Cerebellar cortex (tissue), 1 donor: Measurements from ENCODE around the gene MYH15.
"Not testable (repeated sequence)": the region's sequence is repeated elsewhere in the genome, so short reads cannot be mapped to it uniquely, and the experiment has no call there.

Source experiments
- DNase-seq: peaks from one replicate; pipeline ENCODE4 v3.0.0-alpha.2; 2015; ENCODE audit warnings: low spot score

The MYH15 gene

DNA sequence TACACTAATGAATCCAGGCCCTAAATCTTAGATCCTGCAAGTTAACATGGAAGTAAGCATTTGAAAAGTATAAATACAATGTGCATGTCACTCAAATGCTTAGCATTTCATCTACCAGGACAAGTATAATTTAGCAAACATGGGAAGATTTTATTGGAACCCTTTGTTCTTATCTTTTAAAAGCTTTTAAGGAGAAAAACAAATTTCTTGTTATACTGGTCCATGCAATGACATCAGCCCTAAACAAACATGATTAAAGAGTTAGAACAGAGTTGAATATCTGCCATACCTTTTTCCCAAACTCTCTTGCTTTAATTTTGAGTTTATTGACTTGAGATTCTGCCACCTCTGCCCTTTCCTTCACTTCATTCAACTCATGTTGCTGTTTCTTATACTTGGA is 127.1 kb downstream of the MYH15 start:
- DNase-seq: no peak

DNA sequence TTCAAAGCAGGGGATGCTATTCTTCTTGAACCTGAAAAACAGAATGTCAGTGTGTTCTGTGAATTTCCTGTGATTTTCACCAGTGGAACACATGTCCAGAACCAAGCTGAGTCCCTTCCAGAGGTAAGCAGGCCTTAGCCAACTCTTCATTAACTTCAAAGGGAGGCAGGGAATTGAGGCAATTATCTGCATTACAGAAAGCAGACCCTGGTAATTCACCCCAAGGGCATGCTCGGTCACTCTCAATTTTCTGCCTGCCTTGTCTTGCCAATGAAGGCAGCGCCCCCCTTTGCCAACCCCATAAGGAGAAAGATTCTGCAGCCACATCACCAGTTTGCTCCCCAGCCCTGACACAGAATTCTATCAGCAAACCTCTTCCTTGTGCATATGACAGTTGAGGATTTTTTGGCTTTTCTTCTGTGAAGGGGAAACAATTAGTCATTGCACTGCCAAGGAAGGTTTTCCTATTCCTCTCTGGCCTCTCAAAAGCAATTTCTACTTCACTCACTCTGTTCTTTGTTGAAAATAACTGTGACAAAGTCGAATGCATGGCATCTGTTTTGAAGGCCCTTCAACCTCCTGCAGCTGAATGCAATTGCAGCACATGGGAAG is 128.8 kb downstream of the MYH15 start:
- no peak for DNase-seq

DNA sequence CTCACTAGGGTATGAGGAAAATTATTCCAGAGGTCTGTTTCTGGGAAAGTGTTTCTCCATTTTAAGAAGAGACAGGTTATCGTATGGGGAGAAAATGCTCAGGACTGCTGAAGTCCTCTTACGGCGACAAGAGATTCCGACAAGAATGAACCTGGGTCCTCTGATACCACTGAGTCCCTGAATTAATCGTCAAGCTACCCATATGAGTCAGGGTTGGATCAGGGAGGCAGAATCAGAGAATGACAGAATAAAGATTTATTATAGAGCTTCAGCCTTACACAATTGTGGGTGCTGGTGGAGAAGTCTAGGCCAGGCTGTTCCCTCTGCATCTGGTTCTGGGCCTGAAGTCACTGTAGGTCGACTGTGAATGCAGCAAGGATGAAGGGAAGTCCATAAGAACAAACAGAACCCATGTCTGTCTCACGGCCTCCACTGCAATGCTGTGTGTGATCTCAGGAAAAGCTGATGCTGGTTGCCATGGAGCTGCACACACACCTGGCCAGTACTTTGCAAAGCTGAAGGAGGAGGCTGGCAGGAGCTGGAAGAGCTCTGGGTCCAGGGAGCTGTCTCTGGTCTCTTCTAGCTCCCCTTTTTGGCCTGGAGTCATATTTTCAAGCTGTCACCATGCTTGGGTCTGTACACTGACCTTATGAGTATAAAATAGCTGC is 130.1 kb downstream of the MYH15 start:
- no peak for DNase-seq

DNA sequence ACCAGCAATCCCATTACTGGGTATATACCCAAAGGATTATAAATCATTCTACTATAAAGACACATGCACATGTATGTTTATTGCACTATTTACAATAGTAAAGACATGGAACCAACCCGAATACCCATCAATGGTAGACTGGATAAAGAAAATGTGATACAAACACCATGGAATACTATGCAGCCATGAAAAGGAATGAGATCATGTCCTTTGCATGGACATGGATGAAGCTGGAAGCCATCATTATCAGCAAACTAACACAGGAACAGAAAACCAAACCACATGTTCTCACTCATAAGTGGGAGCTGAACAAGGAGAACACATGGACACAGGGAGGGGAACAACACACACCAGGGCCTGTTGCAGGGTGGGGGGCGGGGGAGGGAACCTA is 131.4 kb downstream of the MYH15 start:
- not testable (repeated sequence) for DNase-seq

DNA sequence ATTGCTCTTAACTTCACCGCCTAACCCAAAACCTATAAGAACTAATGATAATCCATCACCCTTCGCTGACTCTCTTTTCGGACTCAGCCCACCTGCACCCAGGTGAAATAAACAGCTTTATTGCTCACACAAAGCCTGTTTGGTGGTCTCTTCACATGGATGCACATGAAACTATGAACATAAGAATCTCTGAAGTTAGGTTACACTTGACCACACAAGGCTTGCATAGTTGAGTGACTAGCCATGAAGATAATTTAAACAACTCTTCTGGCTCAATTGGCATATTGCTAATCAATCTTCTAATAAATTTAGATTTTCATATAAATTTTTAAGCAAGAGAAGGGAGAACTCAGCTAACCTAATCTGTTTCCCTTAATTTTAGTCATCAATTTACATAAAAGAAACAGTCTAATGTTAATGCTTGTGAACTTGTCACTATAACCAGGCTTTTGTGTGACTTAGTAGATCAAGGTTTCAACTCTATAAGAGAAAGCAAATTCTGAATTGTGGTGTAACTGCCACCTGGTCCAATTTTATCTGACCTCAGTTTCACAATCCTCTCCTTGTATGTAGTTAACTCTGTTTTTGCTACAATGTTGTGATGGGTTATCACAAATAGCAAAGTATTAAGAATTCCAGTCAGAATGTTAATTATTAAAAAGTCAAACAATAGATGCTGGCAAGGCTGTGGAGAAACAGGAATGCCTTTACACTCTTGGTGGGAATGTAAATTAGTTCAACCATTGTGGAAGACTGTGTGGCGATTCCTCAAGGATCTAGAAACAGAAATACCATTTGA is 132.0 kb downstream of the MYH15 start:
- no peak for DNase-seq

DNA sequence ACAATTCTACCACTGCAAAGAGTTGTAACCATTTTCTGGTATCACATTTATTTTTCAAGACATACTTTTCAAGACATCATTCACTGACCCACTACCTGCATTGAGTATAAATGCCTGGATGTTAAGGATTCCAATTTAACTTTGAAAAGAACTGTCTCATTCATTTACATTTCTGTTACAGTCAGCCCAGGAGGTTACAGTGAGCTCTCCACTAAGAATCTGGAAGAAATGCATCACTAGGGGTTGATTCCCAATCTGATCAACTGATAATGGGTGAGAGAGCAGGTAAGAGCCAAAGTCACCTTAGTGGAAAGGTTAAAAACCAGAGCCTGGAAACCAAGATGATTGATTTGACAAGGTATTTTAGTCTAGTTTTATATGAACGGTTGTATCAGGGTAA is 133.0 kb downstream of the MYH15 start:
- no peak for DNase-seq

DNA sequence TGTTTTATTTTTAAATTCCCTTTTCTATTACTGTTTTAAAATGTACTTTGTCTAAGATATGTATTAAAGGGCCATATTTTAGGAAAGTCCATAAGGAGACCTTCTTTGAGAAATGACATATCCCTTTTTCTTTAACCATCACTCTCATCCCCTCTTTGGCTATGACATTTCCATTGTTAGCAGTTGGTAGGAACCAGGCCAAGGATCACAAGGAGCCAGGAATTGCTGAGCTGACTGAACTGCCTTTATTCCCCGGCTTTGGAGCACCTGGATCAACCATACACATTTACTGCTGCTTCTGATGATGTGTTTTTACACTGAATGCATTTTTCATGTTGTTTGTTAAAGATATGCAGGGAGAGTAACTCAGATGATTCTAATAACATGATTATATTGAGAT is 134.4 kb downstream of the MYH15 start:
- no peak for DNase-seq

DNA sequence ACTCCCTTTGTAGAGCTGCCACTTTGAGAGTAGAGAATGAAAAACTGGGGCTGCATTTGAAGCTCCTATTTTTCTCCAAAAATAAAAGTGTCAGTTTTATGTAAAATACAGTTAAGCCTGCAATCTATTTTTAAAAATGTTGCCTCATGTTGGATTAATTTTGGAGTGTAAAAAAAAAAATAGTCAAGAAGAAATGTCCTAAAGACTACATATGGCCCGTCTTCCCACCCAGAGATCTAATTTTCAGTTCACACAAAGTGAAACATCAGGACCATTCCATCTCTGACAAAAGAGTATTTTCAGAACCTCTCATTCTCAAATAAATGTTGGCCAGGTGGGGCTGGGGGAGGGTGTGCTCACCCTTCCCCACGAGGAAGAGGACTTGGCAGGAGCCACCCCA is 151.4 kb downstream of the MYH15 start:
- DNase-seq: no peak

DNA sequence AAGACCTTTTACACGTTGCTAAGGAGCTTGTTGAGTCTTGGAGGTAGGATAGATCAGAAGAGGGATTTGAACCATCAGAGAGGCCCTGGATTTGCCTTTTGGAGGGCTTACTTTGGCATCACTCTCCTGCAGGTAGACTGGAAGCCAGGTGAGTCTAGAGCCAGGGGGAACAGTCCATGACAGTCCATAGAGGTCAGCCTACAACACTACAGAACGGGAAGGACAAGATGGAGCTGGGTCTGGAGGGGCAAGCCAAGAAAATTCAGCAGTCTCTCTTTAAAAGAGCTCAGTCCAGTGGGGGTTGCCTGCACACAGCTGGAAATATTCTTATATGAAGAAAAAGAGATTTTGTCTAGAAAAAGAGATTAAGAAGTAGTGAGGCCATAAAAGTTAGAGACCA is 153.4 kb downstream of the MYH15 start:
- DNase-seq: no peak

DNA sequence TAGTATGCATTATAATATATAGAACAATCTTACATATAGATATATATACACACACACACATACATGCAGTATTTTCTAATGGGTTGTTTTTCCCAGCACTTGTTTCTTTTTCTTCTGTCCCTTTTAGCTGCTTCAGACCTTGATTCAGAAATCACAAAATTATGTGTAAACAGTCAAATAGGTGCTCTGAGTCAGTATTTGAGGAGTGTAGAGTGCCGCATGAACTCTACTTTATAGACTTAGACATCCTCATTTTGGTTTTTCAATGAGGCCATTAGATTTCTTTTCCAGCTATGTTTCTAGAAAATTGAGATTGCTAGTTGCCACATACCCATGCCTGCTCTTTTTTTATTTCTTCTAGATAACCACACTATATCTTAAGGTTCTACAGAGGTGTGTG is 155.8 kb downstream of the MYH15 start:
- no peak for DNase-seq

DNA sequence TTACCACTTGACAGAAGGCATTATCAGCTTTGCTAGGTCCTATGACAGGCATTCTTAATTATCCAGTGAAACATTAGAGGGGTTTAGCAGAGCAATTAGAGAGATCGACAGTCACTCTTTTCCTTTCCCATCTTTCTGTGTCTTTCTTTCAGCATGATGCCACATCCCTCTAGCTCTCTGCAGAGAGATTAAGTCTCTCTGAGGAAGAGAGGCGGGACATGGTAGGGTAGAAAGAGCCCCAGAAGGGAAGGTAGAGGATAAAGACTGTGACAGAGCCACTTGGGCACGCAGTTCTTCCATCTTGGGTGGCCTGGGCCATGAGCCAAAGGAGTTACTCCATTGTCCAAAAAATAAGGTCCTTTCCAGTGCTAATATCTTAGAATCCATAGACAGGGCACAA is 158.2 kb downstream of the MYH15 start:
- DNase-seq: no peak

DNA sequence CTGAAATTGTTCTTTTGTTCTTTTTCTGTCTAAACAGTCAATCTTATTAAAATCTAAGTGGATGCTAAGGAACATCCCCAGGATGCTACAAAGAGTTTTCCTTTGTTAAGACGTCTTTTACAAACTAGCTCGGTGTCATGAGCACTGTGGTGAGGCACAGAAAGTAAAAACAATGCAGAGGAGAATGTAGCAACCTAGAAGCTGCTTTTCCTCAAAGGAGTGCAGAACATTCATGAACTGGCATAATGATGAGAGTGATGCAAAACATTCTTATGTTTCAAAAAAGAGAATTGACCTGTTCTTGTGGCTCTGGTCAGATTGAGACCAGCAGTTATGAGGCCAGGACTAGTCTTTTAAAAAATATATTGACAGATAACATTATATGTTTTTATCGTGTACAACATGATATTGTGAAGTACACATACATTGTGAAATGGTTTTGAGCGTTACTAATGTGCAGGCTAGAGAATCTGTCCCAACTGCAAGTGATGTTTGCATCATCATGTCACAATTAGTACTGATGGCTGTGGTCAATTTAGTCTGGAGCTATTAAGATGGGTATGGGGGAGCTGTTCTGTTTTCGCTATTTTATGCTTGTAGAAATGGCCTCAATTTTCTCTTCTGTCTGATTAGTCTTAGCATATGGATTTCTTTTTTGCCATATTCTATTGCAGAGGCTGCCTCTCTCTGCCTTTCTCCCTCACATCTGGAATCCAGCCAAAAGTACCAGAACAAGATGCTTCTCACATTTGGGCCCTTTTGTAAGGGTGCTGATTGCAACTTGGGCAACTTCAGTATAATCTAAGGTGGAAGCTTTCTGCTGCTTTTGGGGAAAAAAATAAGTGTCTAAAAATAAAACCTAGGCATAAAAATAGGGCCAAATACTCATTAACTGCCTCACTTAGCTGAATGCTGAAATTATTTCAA is 163.8 kb downstream of the MYH15 start:
- no peak for DNase-seq

DNA sequence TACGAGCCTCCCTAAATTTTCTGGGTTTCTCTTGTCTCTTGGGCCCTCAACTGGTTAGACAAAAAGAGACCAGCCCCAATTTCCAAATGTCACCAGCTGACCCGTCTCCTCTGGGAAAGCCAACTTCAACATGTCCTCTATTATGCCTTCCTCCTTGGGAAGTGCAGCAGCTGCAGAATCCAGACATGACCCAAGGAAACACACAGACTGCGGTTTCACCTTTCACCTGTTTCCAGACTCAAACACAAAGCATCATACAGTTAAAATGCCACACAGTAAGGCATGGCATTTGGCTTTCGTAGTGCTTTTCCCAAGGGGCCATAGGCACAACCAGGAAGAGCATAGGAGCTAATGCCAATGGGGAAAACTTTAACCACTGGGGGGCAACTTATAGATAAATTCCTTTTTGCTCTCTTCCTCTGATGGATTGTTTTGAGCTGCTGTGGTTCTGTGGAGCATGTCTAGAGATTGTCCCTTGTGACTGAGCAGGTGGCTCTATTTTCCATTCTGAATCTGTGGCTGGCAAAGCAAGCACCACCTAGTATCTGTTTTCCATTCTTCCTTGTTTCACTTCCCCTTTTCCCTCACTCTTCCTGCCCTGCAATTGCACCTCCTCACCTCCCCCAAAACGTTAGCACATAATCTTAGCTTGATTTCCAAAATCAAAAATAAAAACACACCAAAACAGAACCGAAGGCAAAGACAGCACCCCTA is 164.7 kb downstream of the MYH15 start:
- DNase-seq: no peak

DNA sequence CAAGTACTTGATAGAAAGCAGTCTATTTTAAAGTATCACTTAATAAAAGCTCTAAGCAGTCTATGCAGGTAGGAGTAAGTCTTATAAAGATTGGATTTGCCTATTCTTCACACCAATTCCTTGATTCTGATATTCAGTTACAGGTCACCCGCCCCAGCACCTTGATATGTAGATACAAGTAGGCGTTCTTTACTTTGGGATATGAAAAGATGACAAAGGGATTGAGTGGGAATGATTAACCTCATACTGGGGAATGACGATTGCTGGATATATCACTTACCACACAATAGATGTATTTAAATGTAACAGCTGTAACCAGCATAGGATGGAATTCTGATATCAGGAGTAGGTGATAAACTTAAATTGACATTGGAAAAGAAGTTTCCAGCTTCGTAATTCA is 166.9 kb downstream of the MYH15 start:
- no peak for DNase-seq

DNA sequence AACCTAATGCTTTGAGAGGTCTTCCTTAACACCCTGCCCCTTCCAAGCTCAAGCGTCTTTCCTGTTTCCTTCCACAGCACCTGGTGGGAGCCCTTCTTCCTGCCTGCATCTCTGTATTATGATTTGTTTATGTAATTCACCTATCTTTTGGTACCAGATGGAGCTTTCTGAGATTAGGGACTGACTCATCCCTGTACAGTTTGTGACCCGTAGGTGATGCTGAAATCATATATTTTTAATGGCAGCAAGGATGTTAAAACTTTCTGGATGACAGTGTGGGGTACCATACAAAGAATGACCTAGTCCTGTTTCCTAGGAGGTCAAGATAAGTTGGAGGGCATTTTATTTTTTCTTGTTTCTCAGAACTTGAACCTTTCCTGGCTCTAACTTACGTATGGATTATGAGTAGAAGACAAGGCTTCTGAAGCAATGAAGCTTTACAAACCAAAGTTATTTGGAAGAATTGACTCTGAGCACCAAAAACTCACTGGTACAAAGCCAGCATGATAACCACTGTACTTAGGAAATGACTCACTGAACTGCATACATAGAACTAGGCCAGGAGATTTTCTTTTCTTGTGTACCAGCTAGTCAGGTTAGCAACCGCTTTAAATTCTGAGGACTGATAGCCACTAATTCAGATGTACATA is 167.4 kb downstream of the MYH15 start:
- DNase-seq: no peak

DNA sequence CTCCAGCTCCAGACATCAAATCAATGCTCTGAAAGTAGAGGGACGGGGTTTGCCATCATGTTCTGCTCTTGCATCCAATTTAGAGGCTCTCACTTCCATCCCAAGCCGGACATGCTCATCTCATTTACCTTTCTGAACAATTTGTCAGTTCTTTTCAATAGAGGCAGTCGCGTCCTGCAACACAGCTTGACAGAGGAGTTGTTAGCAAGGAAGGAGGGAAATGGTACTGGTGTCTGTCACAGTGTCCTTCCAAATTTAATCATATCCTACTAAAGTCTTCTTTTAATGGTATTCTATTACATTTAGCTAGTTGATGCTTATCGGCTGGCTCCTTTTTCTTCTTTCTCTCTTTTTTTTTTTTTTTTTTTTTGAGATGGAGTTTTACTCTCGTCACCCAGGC is 168.5 kb downstream of the MYH15 start:
- no peak for DNase-seq

DNA sequence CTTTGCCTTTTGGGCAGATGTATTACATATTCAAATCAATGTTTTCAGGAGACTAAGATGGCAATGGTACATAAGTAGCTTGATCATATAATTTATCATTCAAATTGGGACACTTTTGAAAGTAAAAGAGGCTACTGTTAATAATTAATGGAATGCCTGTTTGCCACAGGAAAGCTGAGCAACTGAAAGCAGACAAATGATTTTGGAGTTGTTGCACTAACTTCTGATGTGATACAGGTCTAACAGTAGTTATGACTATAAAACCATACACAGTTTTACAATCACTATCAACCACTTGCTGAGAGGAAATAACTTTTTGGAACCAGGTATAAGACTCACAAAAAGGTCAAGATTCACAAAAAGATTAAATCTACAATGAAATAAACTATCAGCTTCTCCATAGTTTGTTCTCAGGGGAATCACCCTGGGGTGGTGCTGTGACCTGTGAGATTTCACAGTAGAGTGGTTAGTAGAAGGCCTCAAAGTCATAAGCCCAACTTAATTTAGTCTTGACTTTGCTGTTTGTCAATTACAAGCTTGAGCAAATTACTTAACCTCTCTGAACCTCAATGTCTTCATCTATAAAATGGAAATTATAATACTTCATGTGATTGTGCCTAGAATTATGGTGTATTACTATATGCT is 171.4 kb downstream of the MYH15 start:
- no peak for DNase-seq

DNA sequence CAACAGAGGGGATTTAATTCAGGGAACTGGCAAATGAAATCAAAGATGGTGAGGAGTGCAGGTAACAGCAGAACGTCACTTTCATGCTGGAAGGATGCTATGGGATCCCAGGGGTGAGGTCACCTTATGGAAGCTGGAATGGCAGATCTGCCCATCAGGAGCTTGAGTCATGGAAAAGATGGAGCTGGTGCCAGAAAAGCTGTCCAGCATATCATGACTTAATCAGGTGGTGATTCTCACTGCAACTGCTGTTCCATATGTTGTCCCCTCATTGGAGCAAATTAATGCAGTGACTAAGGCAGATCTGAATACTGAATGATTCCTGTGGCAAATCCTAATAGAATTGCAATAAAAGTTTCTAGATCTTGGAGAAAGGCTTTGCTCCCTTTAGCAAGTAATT is 175.7 kb downstream of the MYH15 start:
- DNase-seq: no peak

DNA sequence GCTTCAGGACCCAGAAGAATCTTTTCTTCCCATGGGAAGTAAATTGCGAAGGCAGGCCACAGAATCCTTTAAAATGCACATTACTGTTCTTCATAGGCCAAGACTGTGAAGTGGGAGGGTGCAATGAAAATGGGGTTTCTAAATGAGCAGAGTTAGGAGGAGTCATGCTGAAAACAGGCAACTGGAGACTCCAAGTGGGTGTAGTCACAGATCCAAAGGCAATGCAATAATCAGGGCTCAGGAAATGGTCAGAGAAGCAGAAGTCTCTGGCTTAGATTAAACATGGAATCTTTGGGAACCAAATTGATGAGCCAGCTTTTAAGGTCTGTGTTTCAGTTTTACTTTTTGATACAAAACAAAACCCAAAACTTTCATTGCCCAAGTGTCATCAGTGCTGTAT is 176.4 kb downstream of the MYH15 start:
- DNase-seq: no peak

DNA sequence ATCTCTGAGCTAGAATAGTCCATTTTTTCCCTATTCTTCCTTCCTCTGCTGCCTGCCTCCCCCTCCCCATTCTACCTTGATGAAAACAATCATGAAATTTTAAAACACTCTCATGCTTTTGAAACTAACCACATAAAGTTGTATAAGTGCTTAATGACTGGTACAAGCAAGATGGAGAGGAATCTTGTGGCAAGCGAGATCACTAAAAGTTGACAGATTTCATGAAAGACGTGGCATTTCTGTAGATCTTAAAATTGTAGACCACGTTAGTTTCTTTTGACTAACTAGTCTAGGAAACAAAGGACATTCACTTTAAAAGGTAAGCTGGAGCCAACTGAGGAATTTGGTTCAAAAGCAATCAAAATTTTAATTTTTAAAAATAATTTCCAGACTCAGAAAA is 178.6 kb downstream of the MYH15 start:
- DNase-seq: no peak
